Mesendoderm (in vitro differentiated cells): ENCODE results near the gene ATP6V1B1.

ENCODE experiments used
- DNase-seq: peaks from one replicate; pipeline ENCODE4 v3.0.0; 2013
- H2AK5ac ChIP-seq: 2 replicates; pipeline ENCODE4 v1.6.1; 2013; ENCODE audit warnings: low read length, inconsistent platforms
- H2BK120ac ChIP-seq: 2 replicates; pipeline ENCODE4 v1.6.1; 2013; ENCODE audit warnings: low read depth, mild to moderate bottlenecking, low read length, moderate library complexity, mixed read lengths
- H2BK15ac ChIP-seq: replicated peaks from 2 replicates; pipeline ENCODE4 v1.6.1; 2013; ENCODE audit warnings: low read depth, mild to moderate bottlenecking, moderate library complexity
- H2BK5ac ChIP-seq: 2 replicates; pipeline ENCODE4 v1.6.1; 2013; ENCODE audit warnings: low read length, inconsistent platforms
- H3K18ac ChIP-seq: 2 replicates; pipeline ENCODE4 v1.6.1; 2013; ENCODE audit warnings: mild to moderate bottlenecking, low read length, mixed read lengths
- H3K23ac ChIP-seq: one replicate; pipeline ENCODE4 v1.6.1; 2013; ENCODE audit warnings: low read length
- H3K27ac ChIP-seq: 2 replicates; pipeline ENCODE4 v1.5.1; 2013; ENCODE audit warnings: low read depth, mild to moderate bottlenecking, inconsistent platforms, low read length, moderate library complexity
- H3K27me3 ChIP-seq: 2 replicates; pipeline ENCODE4 v1.6.1; 2013; ENCODE audit warnings: low read length, control low read depth, mild to moderate bottlenecking, inconsistent platforms; ENCODE audit not compliant: insufficient read depth, poor library complexity
- H3K36me3 ChIP-seq: 2 replicates; pipeline ENCODE4 v1.6.1; 2013; ENCODE audit warnings: low read length, inconsistent platforms; ENCODE audit not compliant: control insufficient read depth, insufficient read depth
- H3K4ac ChIP-seq: one replicate; pipeline ENCODE4 v1.6.1; 2013; ENCODE audit warnings: low read depth, mild to moderate bottlenecking, low read length, moderate library complexity
- H3K4me1 ChIP-seq: 2 replicates; pipeline ENCODE4 v1.6.1; 2013; ENCODE audit warnings: low read depth, low read length, inconsistent platforms; ENCODE audit not compliant: control insufficient read depth
- H3K4me2 ChIP-seq: 2 replicates; pipeline ENCODE4 v1.6.1; 2013; ENCODE audit warnings: low read length
- H3K4me3 ChIP-seq: 2 replicates; pipeline ENCODE4 v1.5.1; 2013; ENCODE audit warnings: mild to moderate bottlenecking, low read length
- H3K56ac ChIP-seq: one replicate; pipeline ENCODE4 v1.6.1; 2013; ENCODE audit warnings: low read length
- H3K79me1 ChIP-seq: 2 replicates; pipeline ENCODE4 v1.6.1; 2013; ENCODE audit warnings: low read length, inconsistent platforms
- H3K79me2 ChIP-seq: 2 replicates; pipeline ENCODE4 v1.6.1; 2013; ENCODE audit warnings: mild to moderate bottlenecking, low read length; ENCODE audit not compliant: control insufficient read depth, insufficient read depth
- H3K9ac ChIP-seq: 2 replicates; pipeline ENCODE4 v1.6.1; 2013; ENCODE audit warnings: low read length, inconsistent platforms
- H4K5ac ChIP-seq: one replicate; pipeline ENCODE4 v1.6.1; 2013; ENCODE audit warnings: low read length
- H4K8ac ChIP-seq: one replicate; pipeline ENCODE4 v1.6.1; 2013; ENCODE audit warnings: low read depth, mild to moderate bottlenecking, control low read depth, low read length, moderate library complexity
- WGBS: extraction: QIAGEN DNeasy Blood & Tissue Kit; methylation state at CpG from one replicate; pipeline ENCODE4 v1.1.7; 2013; ENCODE audit warnings: low lambda C conversion rate, missing lambda C conversion rate; ENCODE audit not compliant: insufficient coverage; ENCODE audit errors: extremely low coverage; 5-methylcytosine and 5-hydroxymethylcytosine counted together

ATP6V1B1 gene

DNA sequence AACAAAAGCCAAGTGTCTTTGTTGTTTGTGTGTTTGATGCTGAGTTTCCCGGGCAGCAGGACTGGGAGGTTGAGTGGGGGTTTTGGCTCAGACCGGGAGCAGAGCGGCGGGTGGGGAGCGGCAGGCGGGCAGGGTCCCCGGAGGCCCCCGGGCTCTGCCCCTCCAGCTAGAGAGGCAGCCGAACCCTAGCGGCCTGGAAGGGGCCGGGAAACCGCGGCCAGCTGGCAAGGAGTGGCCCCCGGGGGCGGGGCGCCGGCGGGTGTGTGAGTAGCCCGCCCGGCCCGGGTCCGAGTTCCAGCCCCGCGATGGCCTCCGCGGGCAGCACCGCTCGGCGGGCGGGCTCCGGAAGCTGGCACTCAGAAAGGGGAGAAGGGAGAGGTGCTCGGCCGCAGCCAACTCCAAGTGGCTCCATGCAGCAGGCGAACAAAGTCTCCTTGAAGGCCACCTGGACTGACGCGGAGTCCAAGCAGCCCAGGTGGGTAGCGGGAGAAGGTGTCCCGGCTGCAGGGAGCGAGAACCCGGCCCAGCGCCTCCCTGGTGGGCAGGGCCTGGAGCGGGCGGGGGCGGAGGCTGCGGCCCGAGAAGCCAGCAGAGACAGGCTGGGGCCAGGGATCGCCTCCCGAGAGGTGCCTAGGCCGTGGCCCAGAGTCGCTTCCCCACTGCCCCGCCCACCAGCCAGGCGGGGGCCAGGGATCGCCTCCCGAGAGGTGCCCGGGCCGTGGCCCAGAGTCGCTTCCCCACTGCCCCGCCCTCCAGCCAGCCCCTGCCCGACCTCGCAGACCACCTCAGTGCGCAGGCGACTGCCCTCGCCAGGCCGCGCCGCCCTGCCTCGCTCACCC, 42.9 kb downstream of the ATP6V1B1 start, which contains the start of gene ANKRD53:
TSS of gene ANKRD53 (plus strand) at position 290 of the 839 bp plus-strand sequence. CDS start at position 306, 16 bp downstream.
- Histone ChIP-seq H2BK5ac (no peak within 1 kb of the TSS), H3K27ac (no peak within 1 kb of the TSS), H3K56ac (peak within 1 kb of the TSS; percentile 88), H3K9ac (peak within 1 kb of the TSS; percentile 71), H3K79me1 (no peaks in the 10 kb centered on the region), H3K4ac (no peak within 1 kb of the TSS), H3K18ac (peak within 1 kb of the TSS; percentile 1), H2BK15ac (no peak within 1 kb of the TSS), H3K79me2 (no peaks in the 10 kb centered on the region), H3K4me1 (no peaks in the 10 kb centered on the region), H2AK5ac (no peak within 1 kb of the TSS), H3K4me3 (peak within 1 kb of the TSS; percentile 54), H3K23ac (no peak within 1 kb of the TSS), H4K8ac (no peak within 1 kb of the TSS), H3K4me2 (peak within 1 kb of the TSS; percentile 88), H3K27me3 (no peaks in the 10 kb centered on the region), H4K5ac (no peak within 1 kb of the TSS), H3K36me3 (no peaks in the 10 kb centered on the region), H2BK120ac (no peak within 1 kb of the TSS)
- WGBS, result no CpG with 5 or more reads among the region's 67 CpGs
- peak; percentile 58 for DNase-seq

DNA sequence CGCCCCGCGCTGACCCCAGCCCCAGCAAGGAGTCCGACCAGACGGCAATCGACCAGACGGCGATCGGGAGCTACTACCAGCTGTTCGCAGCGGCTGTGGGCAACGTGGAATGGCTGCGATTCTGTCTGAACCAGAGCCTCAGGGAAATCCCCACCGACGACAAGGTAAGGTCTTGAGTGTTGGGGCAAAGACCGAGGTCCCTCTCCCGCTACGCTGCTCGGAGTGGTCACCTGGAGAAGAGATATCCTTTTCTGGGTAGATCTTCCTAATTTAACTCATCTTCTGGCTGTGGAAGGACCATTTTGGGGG, 43.4 kb downstream of the ATP6V1B1 start:
- Histone ChIP-seq H3K4me1 (no peaks in the 10 kb centered on the region), H4K8ac (no peak overlapping the region), H3K18ac (no peak overlapping the region), H3K23ac (no peak overlapping the region), H4K5ac (no peak overlapping the region), H2BK15ac (no peak overlapping the region), H3K56ac (peak overlapping the region; percentile 88), H3K9ac (peak overlapping the region; percentile 71), H3K27me3 (no peaks in the 10 kb centered on the region), H3K4ac (no peak overlapping the region), H2BK5ac (no peak overlapping the region), H2BK120ac (no peak overlapping the region), H3K79me1 (no peaks in the 10 kb centered on the region), H2AK5ac (no peak overlapping the region), H3K79me2 (no peaks in the 10 kb centered on the region), H3K36me3 (no peaks in the 10 kb centered on the region), H3K27ac (no peak overlapping the region), H3K4me3 (no peak overlapping the region), H3K4me2 (peak overlapping the region; percentile 2)
- WGBS, result no CpG with 5 or more reads among the region's 19 CpGs
- no peak for DNase-seq

DNA sequence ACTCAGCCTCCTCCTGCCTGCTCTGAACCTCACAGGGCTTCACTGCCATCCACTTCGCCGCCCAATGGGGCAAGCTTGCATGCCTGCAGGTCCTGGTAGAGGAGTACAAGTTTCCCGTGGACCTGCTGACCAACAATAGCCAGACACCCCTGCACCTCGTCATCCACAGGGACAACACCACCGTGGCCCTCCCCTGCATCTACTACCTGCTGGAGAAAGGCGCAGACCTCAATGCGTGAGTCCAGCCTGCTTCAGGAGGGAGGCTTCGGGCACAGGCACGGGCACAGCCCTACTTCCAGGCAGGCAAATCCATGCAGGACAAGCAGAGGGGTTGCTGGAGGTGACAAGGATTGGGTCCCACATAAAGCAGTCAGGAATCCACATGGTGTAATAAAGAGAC, 43.9 kb downstream of the ATP6V1B1 start:
- no peaks in the 10 kb centered on the region for H3K4me1 ChIP-seq
- H2BK15ac ChIP-seq, result no peak overlapping the region
- no peak overlapping the region for H4K5ac ChIP-seq
- no peak overlapping the region for H3K4ac ChIP-seq
- no peak overlapping the region for H3K4me2 ChIP-seq
- no peak overlapping the region for H3K9ac ChIP-seq
- no peaks in the 10 kb centered on the region for H3K27me3 ChIP-seq
- H2AK5ac ChIP-seq, result no peak overlapping the region
- H3K18ac ChIP-seq, result no peak overlapping the region
- no peak overlapping the region for H2BK120ac ChIP-seq
- H2BK5ac ChIP-seq, result no peak overlapping the region
- no peak for DNase-seq
- no peak overlapping the region for H3K56ac ChIP-seq
- no peak overlapping the region for H3K27ac ChIP-seq
- H3K36me3 ChIP-seq, result no peaks in the 10 kb centered on the region
- no CpG with 5 or more reads among the region's 9 CpGs for WGBS
- H3K4me3 ChIP-seq, result no peak overlapping the region
- H3K23ac ChIP-seq, result no peak overlapping the region
- no peaks in the 10 kb centered on the region for H3K79me1 ChIP-seq
- H4K8ac ChIP-seq, result no peak overlapping the region
- no peaks in the 10 kb centered on the region for H3K79me2 ChIP-seq

DNA sequence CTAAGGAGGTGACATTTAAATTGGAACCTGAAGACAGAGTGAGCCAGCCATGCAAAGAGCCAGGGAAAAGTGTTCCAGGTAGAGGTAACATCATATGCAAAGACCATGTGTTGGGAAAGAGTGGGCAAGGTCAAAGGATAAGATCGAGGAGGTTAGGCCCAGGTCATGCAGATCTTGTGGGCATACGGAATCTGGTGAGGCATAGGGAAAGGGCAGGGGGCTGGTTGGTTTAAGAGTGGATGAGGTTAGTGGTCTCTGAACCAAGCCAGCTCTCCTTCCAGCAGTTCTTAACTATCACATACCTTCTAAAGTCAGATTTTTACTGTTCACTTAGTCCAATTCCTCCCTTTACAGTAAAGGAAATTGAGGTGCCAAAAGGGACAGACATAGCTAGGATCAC, 45.7 kb downstream of the ATP6V1B1 start:
- H3K79me1 ChIP-seq, result no peaks in the 10 kb centered on the region
- H3K4ac ChIP-seq, result no peak overlapping the region
- no peaks in the 10 kb centered on the region for H3K27me3 ChIP-seq
- no peak overlapping the region for H3K4me2 ChIP-seq
- no peaks in the 10 kb centered on the region for H3K79me2 ChIP-seq
- H4K8ac ChIP-seq, result no peak overlapping the region
- no peak overlapping the region for H2BK120ac ChIP-seq
- no peaks in the 10 kb centered on the region for H3K36me3 ChIP-seq
- no peak overlapping the region for H2AK5ac ChIP-seq
- H3K9ac ChIP-seq, result no peak overlapping the region
- no peak for DNase-seq
- H3K56ac ChIP-seq, result no peak overlapping the region
- H3K18ac ChIP-seq, result no peak overlapping the region
- H3K27ac ChIP-seq, result no peak overlapping the region
- no peak overlapping the region for H4K5ac ChIP-seq
- WGBS, result no CpG with 5 or more reads among the region's 2 CpGs
- H3K4me1 ChIP-seq, result no peaks in the 10 kb centered on the region
- H3K23ac ChIP-seq, result no peak overlapping the region
- H2BK15ac ChIP-seq, result no peak overlapping the region
- H3K4me3 ChIP-seq, result no peak overlapping the region
- H2BK5ac ChIP-seq, result no peak overlapping the region

DNA sequence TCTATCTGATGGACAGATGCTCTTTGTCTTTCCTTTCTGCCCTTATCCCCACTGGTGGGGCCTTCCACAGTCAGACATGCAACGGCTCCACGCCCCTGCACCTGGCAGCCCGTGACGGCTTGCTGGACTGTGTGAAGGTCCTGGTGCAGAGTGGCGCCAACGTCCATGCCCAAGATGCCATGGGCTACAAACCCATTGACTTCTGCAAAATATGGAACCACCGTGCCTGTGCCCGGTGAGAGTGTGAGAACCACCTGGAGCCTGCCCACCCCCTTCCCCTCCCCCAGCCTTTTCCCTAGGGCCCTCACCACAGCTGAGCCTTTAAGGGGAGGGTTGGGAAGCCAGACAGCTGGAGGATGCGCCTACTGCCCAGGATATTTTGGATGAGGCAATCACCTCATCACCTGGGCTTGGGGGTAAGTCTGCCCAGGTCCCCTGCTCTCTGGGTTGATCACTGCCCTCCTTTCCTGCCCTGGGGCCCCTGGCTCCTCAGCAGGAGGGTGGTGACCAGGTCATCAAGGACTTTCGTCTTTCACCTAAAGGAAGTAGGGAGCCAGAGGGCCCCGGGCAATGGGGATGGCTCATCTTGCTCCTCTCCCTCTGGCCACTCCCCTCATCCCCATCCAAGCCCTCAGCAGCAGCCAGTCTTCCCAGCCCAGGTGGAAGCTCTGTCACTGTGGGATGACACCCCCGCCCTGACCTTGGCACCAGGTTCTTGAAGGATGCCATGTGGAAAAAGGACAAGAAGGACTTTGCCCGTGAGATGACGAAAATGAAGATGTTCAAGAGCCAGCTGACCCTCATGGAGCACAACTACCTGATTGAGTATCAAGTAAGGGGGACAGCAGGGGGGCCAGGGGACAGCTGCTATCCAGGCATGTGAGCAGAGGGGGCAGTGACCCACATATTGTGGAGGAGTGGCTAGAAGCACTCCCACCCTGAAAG, 46.4 kb downstream of the ATP6V1B1 start:
- no peak overlapping the region for H3K9ac ChIP-seq
- no peaks in the 10 kb centered on the region for H3K36me3 ChIP-seq
- H3K27me3 ChIP-seq, result no peaks in the 10 kb centered on the region
- H3K79me1 ChIP-seq, result no peaks in the 10 kb centered on the region
- H3K27ac ChIP-seq, result no peak overlapping the region
- WGBS, result no CpG with 5 or more reads among the region's 14 CpGs
- no peak overlapping the region for H3K56ac ChIP-seq
- no peak overlapping the region for H4K8ac ChIP-seq
- no peak overlapping the region for H2BK15ac ChIP-seq
- no peak overlapping the region for H3K23ac ChIP-seq
- no peaks in the 10 kb centered on the region for H3K79me2 ChIP-seq
- no peak overlapping the region for H3K18ac ChIP-seq
- no peak overlapping the region for H2BK120ac ChIP-seq
- H3K4me3 ChIP-seq, result no peak overlapping the region
- no peak overlapping the region for H4K5ac ChIP-seq
- H2AK5ac ChIP-seq, result no peak overlapping the region
- no peaks in the 10 kb centered on the region for H3K4me1 ChIP-seq
- H3K4me2 ChIP-seq, result no peak overlapping the region
- no peak overlapping the region for H2BK5ac ChIP-seq
- no peak for DNase-seq
- no peak overlapping the region for H3K4ac ChIP-seq
